Measurements from ENCODE around the gene FAM3A. TPM values are rescaled to one million over a fixed set of nuclear protein-coding genes. Genes with fewer than 3 reads are reported as not detected.

FAM3A gene
- total and polyA plus RNA-seq, 2 of the 4 experiments (the other 2 are of a cell fraction): 14.0 to 47.2 TPM

DNA sequence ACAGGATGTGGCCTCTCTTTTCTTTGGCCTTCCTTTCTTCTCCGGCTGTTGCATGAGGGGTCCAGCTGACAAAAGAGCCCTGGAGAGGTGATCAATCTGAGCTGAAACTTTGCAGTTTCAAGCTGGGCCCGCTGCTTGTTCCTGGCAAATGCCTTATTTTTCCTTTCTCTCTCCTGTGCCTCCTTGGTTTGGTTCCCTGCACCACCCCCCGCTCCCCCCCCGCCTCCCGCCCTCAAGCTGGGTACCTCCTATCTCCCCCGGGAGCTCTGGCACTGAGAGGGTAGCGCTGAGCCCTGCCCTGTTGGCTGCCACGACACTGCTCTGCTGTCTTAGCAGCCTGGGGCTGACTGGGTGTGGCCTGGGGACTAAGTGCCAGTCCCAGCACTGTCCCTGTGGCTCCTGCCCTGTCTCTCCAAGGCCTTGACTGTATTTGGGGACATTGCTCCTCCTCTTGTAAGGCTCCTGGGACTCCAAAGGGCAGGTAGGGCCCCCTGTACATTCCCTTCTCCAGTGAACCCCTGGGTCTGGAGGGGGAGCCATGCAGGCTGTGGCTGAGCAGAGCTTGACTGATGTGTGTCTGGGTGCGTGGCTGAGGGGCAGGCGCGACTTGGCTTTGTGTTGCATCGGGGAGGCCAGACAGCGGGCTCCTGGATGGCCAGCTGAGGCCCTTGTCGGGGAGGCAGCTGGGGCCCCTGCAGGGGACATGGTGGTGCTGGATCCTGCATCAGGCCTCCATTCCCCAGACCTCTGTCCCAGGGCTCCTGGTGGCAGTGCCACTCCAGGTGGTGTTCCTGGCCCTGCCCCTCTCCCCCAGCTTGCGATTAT, 56.9 kb downstream of the FAM3A start:
- H3K27me3 ChIP-seq (ENCODE audit: control insufficient read depth, insufficient read depth, low read length): no peaks in the 10 kb centered on the region
- no peak overlapping the region for H2BK120ac ChIP-seq (ENCODE audit: low read depth, low read length)
- H2AFZ ChIP-seq (replicated peaks; ENCODE audit: low read length, poor library complexity): peak overlapping the region; percentile 72
- H3K18ac ChIP-seq (ENCODE audit: low read depth, low read length): no peak overlapping the region
- peak overlapping the region; percentile 94 for H3K23ac ChIP-seq (ENCODE audit: low read depth, low read length)
- H3K4me1 ChIP-seq (ENCODE audit: control insufficient read depth, insufficient read depth, low read length): peaks cover 4% of the 10 kb centered on the region; the same call in 1 of the 2 replicates
- H3K9me3 ChIP-seq (ENCODE audit: control insufficient read depth, insufficient read depth, low read length): no peaks in the 10 kb centered on the region; the same call in 1 of the 2 replicates
- peak overlapping the region in 1 of 2 experiments; percentile 25; a peak in 1 of 4 replicates for H4K8ac ChIP-seq (ENCODE audit: low read depth in 2 of 2, low read length in 2 of 2)
- peak overlapping the region; percentile 18 for H2AK5ac ChIP-seq (ENCODE audit: low read depth, low read length)
- in situ Hi-C loops (cut with MboI; ENCODE audit: low sequenced_read_pairs) (no loop called here), intact Hi-C loops (cut with micrococcal nuclease) (no loop called here), dilution Hi-C loops (cut with HindIII; ENCODE audit: low sequenced_read_pairs, unreplicated experiment) (no loop called here)
- peak overlapping the region; percentile 61 for H3K56ac ChIP-seq (ENCODE audit: extremely low read depth, insufficient read depth, low read length)
- no peak overlapping the region for H2BK15ac ChIP-seq (ENCODE audit: low read depth, low read length)
- peak overlapping the region; percentile 83 for H3K4me2 ChIP-seq (ENCODE audit: low read depth, low read length)
- peak overlapping the region; percentile 54 for H2BK5ac ChIP-seq (ENCODE audit: low read depth, low read length, poor library complexity, severe bottlenecking)
- ATAC-seq (ENCODE audit: low read depth): peak; percentile 37
- peak overlapping the region; percentile 71 for H3K9ac ChIP-seq (ENCODE audit: low read depth, low read length)
- H3K27ac ChIP-seq (ENCODE audit: insufficient read depth, low read length): peak overlapping the region; percentile 49
- H3K4ac ChIP-seq (ENCODE audit: low read depth, low read length): peak overlapping the region; percentile 91
- H3K9me1 ChIP-seq (ENCODE audit: insufficient read depth, low read length): no peaks in the 10 kb centered on the region
- no peak for DNase-seq
- no peak overlapping the region; the same call in 1 of the 2 replicates for H4K5ac ChIP-seq (ENCODE audit: low read depth, low read length)
- POLR2A ChIA-PET (ENCODE audit: unreplicated experiment): interaction anchor here (0.6 kb wide), 1 partner anchor 266 kb away, joined by 6 read pairs; no protein-coding TSS in a partner anchor
- peak overlapping the region; percentile 91 for H3K14ac ChIP-seq (replicated peaks; ENCODE audit: low read depth, low read length)
- CTCF ChIA-PET: interaction anchor here (1.9 kb wide), 1 partner anchor 68 kb away, joined by 5 read pairs; no protein-coding TSS in a partner anchor
- H2BK20ac ChIP-seq (ENCODE audit: low read depth, low read length): no peak overlapping the region
- peak overlapping the region; percentile 96 for H2AK9ac ChIP-seq (replicated peaks; ENCODE audit: low read depth, low read length, poor library complexity)
- WGBS, 2 experiments (ENCODE audit: extremely low coverage in 2 of 2, insufficient read length in 1 of 2): 60% methylated on average over 1 of the region's 15 CpGs; no CpG with 5 or more reads in 1 of the 2 experiments
- peaks cover 0 to 16% of the 10 kb centered on the region in 2 experiments; a peak in 3 of 4 replicates for H3K79me1 ChIP-seq (ENCODE audit: low read depth in 1 of 2, low read length in 2 of 2)
- BruUV-seq (replicated peaks): no TSS peak
- H3K4me3 ChIP-seq (ENCODE audit: insufficient read depth, low read depth, low read length): peak overlapping the region; percentile 74
- peak overlapping the region; percentile 23; the same call in 1 of the 2 replicates for H4K91ac ChIP-seq (ENCODE audit: insufficient read depth, low read depth, low read length)
- H3K36me3 ChIP-seq (ENCODE audit: control insufficient read depth, insufficient read depth, low read length): peaks cover 33% of the 10 kb centered on the region
- H4K20me1 ChIP-seq (ENCODE audit: insufficient read depth, low read length): peaks cover 39% of the 10 kb centered on the region
- TF ChIP-seq POLR2A (IDR thresholded peaks at IDR 0.05; ENCODE audit: low read depth, low read length): no peak
- TF ChIP-seq, protein P1, sequence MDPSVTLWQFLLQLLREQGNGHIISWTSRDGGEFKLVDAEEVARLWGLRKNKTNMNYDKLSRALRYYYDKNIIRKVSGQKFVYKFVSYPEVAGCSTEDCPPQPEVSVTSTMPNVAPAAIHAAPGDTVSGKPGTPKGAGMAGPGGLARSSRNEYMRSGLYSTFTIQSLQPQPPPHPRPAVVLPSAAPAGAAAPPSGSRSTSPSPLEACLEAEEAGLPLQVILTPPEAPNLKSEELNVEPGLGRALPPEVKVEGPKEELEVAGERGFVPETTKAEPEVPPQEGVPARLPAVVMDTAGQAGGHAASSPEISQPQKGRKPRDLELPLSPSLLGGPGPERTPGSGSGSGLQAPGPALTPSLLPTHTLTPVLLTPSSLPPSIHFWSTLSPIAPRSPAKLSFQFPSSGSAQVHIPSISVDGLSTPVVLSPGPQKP (IDR thresholded peaks at IDR 0.05; ENCODE audit: borderline replicate concordance, low read depth, low read length): no peak
- no peak for TF ChIP-seq MAZ (IDR thresholded peaks at IDR 0.05; ENCODE audit: borderline replicate concordance, low read depth, low read length)
- no peak for TF ChIP-seq RCOR1 (IDR thresholded peaks at IDR 0.05; ENCODE audit: insufficient replicate concordance, low read length)
- TF ChIP-seq, protein P2, sequence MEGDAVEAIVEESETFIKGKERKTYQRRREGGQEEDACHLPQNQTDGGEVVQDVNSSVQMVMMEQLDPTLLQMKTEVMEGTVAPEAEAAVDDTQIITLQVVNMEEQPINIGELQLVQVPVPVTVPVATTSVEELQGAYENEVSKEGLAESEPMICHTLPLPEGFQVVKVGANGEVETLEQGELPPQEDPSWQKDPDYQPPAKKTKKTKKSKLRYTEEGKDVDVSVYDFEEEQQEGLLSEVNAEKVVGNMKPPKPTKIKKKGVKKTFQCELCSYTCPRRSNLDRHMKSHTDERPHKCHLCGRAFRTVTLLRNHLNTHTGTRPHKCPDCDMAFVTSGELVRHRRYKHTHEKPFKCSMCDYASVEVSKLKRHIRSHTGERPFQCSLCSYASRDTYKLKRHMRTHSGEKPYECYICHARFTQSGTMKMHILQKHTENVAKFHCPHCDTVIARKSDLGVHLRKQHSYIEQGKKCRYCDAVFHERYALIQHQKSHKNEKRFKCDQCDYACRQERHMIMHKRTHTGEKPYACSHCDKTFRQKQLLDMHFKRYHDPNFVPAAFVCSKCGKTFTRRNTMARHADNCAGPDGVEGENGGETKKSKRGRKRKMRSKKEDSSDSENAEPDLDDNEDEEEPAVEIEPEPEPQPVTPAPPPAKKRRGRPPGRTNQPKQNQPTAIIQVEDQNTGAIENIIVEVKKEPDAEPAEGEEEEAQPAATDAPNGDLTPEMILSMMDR (conservative IDR thresholded peaks at IDR 0.05; ENCODE audit: low read depth, low read length): no peak
- TF ChIP-seq RFX5 (IDR thresholded peaks at IDR 0.05; ENCODE audit: low read depth, low read length): no peak
- TF ChIP-seq SMC3 (IDR thresholded peaks at IDR 0.05; ENCODE audit: low read depth, low read length): no peak
- no peak for TF ChIP-seq CHD1 (IDR thresholded peaks at IDR 0.05; ENCODE audit: low read depth, low read length)
- no peak for TF ChIP-seq CEBPB (IDR thresholded peaks at IDR 0.05; ENCODE audit: low read depth, low read length)
- TF ChIP-seq MXI1 (IDR thresholded peaks at IDR 0.05; ENCODE audit: borderline replicate concordance, low read depth, low read length): no peak
- TF ChIP-seq MAFK (IDR thresholded peaks at IDR 0.05; ENCODE audit: low read depth, low read length): no peak
- TF ChIP-seq, protein P3, sequence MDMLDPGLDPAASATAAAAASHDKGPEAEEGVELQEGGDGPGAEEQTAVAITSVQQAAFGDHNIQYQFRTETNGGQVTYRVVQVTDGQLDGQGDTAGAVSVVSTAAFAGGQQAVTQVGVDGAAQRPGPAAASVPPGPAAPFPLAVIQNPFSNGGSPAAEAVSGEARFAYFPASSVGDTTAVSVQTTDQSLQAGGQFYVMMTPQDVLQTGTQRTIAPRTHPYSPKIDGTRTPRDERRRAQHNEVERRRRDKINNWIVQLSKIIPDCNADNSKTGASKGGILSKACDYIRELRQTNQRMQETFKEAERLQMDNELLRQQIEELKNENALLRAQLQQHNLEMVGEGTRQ (IDR thresholded peaks at IDR 0.05; ENCODE audit: low read depth, low read length): no peak
- TF ChIP-seq BHLHE40 (IDR thresholded peaks at IDR 0.05; ENCODE audit: low read depth, low read length): no peak
- TF ChIP-seq FOS (IDR thresholded peaks at IDR 0.05; ENCODE audit: low read depth, low read length): no peak
